Measurements from ENCODE around the gene TMOD3. TPM values are rescaled to one million over a fixed set of nuclear protein-coding genes. Genes with fewer than 3 reads are reported as not detected.

TMOD3 gene
- total RNA-seq, 1 donor from 2014 or later: 28.3 TPM

DNA sequence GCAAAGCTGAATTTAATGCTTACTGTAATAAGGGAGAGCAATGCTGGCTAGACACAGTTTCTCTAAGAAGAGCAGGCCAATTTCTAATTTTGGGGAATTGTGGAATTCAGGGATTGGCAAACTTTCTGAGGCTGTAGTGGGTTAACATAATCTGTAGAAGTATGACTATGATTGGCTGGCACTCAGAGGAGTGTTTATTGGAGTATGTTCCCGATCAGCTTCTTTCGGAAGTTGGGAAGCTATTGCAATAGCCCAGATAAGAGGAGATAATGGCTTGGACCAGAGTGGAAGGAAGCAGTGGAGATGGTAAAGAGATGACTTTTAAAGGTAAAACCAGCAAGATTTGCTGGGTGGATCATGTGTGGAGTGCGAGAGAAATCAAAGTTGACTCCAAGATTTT is 19.4 kb downstream of the TMOD3 start:
- Mint-ChIP-seq H3K27ac (no peak overlapping the region), H3K27me3 (ENCODE audit: low read depth) (no peaks in the 10 kb centered on the region), H3K4me1 (peaks cover 23% of the 10 kb centered on the region), H3K36me3 (peaks cover 4% of the 10 kb centered on the region), H3K9me3 (no peaks in the 10 kb centered on the region), H3K4me3 (no peak overlapping the region)
- no peak for DNase-seq (ENCODE audit: low spot score in 2 of 2, unreplicated experiment in 2 of 2)
- TF ChIP-seq, protein P1, sequence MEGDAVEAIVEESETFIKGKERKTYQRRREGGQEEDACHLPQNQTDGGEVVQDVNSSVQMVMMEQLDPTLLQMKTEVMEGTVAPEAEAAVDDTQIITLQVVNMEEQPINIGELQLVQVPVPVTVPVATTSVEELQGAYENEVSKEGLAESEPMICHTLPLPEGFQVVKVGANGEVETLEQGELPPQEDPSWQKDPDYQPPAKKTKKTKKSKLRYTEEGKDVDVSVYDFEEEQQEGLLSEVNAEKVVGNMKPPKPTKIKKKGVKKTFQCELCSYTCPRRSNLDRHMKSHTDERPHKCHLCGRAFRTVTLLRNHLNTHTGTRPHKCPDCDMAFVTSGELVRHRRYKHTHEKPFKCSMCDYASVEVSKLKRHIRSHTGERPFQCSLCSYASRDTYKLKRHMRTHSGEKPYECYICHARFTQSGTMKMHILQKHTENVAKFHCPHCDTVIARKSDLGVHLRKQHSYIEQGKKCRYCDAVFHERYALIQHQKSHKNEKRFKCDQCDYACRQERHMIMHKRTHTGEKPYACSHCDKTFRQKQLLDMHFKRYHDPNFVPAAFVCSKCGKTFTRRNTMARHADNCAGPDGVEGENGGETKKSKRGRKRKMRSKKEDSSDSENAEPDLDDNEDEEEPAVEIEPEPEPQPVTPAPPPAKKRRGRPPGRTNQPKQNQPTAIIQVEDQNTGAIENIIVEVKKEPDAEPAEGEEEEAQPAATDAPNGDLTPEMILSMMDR (IDR thresholded peaks at IDR 0.05; ENCODE audit: unreplicated experiment): no peak

DNA sequence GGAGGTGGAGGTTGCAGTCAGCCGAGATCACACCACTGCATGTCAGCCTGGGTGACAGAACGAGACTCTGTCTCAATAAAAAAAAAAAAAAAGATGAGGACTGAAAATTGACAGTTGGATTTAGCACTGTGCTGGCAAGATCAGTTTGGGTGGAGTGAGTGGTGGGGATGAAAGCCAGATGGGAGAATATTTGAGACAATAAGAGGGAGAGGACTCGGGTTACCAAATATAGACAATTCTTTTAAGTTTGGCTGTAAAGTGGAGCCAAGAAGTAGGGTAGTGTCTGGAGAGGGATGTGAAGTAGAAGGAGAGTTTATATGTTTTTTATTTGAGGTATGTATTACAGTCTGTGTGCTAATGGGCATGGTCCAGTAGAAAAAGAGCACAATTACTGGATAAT is 20.4 kb downstream of the TMOD3 start:
- Mint-ChIP-seq H3K27me3 (ENCODE audit: low read depth) (no peaks in the 10 kb centered on the region), H3K4me3 (no peak overlapping the region), H3K9me3 (no peaks in the 10 kb centered on the region), H3K4me1 (peaks cover 20% of the 10 kb centered on the region), H3K27ac (no peak overlapping the region), H3K36me3 (peaks cover 4% of the 10 kb centered on the region)
- TF ChIP-seq, protein P1 (IDR thresholded peaks at IDR 0.05; ENCODE audit: unreplicated experiment): no peak
- no peak for DNase-seq (ENCODE audit: low spot score in 2 of 2, unreplicated experiment in 2 of 2)

DNA sequence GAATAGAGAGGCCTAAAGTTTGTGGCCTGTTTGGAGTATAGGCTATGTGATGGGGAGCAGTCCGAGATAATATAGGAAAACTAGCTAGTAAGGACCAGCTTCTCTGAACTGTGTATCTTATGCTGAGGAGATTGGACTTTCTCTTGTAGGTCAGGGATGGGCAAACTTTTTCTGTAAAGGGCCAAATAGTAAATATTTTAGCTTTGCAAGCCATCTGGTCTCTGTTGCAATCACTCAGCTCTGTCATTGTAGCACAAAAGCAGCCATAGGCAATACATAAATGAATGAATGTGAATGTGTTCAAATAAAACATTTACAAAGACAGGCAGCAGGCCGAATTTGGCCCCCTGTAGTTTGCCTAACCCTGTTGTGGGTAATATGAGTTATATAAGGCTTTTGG is 24.5 kb downstream of the TMOD3 start:
- Mint-ChIP-seq H3K27me3 (ENCODE audit: low read depth) (no peaks in the 10 kb centered on the region), H3K27ac (no peak overlapping the region), H3K36me3 (peaks cover 4% of the 10 kb centered on the region), H3K4me3 (no peak overlapping the region), H3K9me3 (no peaks in the 10 kb centered on the region), H3K4me1 (no peaks in the 10 kb centered on the region)
- DNase-seq (ENCODE audit: low spot score in 2 of 2, unreplicated experiment in 2 of 2): no peak
- TF ChIP-seq, protein P1 (IDR thresholded peaks at IDR 0.05; ENCODE audit: unreplicated experiment): no peak

DNA sequence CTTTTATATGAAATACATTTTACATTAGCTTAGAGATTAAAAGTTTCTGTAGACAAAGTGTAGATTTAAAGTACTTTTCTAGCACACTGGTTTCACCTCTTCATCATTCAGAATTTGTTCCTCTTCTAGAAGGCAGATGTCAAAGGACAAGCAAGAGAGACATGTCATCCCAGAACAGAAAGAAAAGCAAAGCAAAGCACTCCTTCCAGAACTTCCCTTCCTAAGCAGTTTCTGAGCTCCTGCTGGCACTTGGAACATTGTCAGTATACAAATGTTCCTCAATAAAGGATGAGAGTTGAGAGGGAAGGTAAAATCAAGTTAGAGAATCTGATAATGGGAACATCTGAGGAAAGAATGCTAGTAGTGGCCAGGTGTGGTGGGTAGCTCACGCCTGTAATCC is 26.2 kb downstream of the TMOD3 start:
- Mint-ChIP-seq H3K27ac (no peak overlapping the region), H3K36me3 (peaks cover 2% of the 10 kb centered on the region), H3K4me3 (no peak overlapping the region)

DNA sequence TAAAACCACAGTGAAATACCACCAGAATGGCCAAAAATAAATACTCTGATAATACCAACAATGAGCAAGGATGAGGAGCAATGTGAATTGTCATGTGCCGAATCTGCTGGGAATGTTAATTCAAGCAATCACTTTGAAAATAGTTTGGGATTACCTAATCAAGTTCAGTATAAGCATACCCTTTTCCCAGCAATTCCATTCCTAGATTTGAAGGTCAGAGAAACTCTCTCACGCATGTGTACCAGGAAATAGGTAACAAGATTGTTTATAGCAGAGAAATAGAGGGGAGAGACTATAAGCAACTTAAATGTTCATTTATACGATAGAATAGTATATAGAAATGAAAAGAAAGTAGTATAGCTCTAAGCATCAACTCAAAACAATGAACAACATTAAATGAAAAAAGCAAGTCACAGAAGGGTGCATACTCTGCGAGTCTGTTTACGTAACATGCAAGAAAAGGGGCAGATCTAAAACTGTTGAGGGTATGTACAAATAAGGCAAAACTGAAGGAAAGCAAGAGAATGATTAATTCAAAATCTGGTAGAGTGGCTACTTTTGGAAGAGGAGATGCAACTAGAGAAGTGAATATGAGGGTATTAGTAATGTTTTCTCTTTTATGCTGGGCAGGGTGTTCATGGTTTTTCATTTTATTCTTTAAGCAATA is 27.4 kb downstream of the TMOD3 start:
- Mint-ChIP-seq H3K9me3 (peaks cover 10% of the 10 kb centered on the region), H3K27ac (no peak overlapping the region), H3K4me3 (no peak overlapping the region), H3K27me3 (ENCODE audit: low read depth) (no peaks in the 10 kb centered on the region), H3K36me3 (peaks cover 6% of the 10 kb centered on the region), H3K4me1 (no peaks in the 10 kb centered on the region)
- TF ChIP-seq, protein P1 (IDR thresholded peaks at IDR 0.05; ENCODE audit: unreplicated experiment): no peak
- no peak for DNase-seq (ENCODE audit: low spot score in 2 of 2, unreplicated experiment in 2 of 2)

More for the DNA sequence above, 26.2 kb downstream of the TMOD3 start:
- TF ChIP-seq, protein P1 (IDR thresholded peaks at IDR 0.05; ENCODE audit: unreplicated experiment): no peak
- Mint-ChIP-seq H3K4me1 (no peaks in the 10 kb centered on the region), H3K27me3 (ENCODE audit: low read depth) (no peaks in the 10 kb centered on the region), H3K9me3 (peaks cover 5% of the 10 kb centered on the region)
- no peak for DNase-seq (ENCODE audit: low spot score in 2 of 2, unreplicated experiment in 2 of 2)
